ENCODE measurements around the gene RASGEF1C.

The RASGEF1C gene

GRCh38 chr5:180159756-180160155 is 49.3 kb downstream of the RASGEF1C start:
- DNase-seq: no peak

- no peak for DNase-seq
Measured at GRCh38 chr5:180157866-180158265, 51.1 kb downstream of the RASGEF1C start.

- no peak for DNase-seq
Measured at GRCh38 chr5:180156141-180156540, 52.9 kb downstream of the RASGEF1C start.

GRCh38 chr5:180155365-180155926 is 53.6 kb downstream of the RASGEF1C start:
- no peak for DNase-seq

GRCh38 chr5:180154821-180155364 is 54.1 kb downstream of the RASGEF1C start:
- DNase-seq: no peak

GRCh38 chr5:180153991-180154390 is 55.0 kb downstream of the RASGEF1C start:
- DNase-seq: no peak

- no peak for DNase-seq
Measured at GRCh38 chr5:180153099-180153498, 55.9 kb downstream of the RASGEF1C start.

GRCh38 chr5:180143656-180144364 is 65.2 kb downstream of the RASGEF1C start:
- no peak for DNase-seq

GRCh38 chr5:180142824-180143610 is 66.0 kb downstream of the RASGEF1C start:
- no peak for DNase-seq

GRCh38 chr5:180142021-180142765 is 66.8 kb downstream of the RASGEF1C start:
- no peak for DNase-seq

GRCh38 chr5:180141068-180141660 is 67.8 kb downstream of the RASGEF1C start:
- no peak for DNase-seq

- DNase-seq: no peak
Measured at GRCh38 chr5:180140571-180140970, 68.4 kb downstream of the RASGEF1C start.

GRCh38 chr5:180140079-180140554 is 68.9 kb downstream of the RASGEF1C start:
- DNase-seq: no peak

GRCh38 chr5:180139731-180140055 is 69.3 kb downstream of the RASGEF1C start:
- DNase-seq: no peak

- no peak for DNase-seq
Measured at GRCh38 chr5:180138976-180139730, 69.9 kb downstream of the RASGEF1C start.

GRCh38 chr5:180138214-180138975 is 70.6 kb downstream of the RASGEF1C start:
- DNase-seq: no peak

- no peak for DNase-seq
Measured at GRCh38 chr5:180137401-180138213, 71.4 kb downstream of the RASGEF1C start.

- no peak for DNase-seq
Measured at GRCh38 chr5:180136630-180137381, 72.2 kb downstream of the RASGEF1C start.

GRCh38 chr5:180135967-180136629 is 72.9 kb downstream of the RASGEF1C start:
- no peak for DNase-seq
